SKM-1 (cell line): ENCODE data around the gene MAST4.
"Not testable (repeated sequence)": the region's sequence is repeated elsewhere in the genome, so short reads cannot be mapped to it uniquely, and the experiment has no call there.

Experiments
- DNase-seq: peaks from one replicate; lab custom pipeline; 2025; ENCODE audit not compliant: unreplicated experiment; lab: John Stamatoyannopoulos, UW

Gene MAST4

DNA sequence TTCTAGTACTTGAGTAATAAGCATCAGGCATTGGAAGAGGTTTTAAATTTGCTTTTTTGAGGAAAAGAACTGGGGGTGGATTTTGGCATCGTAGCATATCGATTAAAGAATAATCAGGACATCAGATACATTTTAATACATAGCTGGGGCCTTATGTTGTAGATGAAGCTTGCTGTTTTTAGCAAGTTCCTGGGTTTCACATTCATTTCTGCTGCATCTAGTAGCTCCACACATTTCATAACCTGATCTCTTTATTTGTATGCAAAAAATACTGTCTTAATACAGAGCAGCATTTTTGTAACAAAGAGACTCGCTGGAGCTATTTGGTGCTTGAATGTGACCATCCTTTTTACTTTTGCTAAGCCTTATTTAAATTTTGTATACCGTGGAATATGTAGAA lies 571.9 kb downstream of the MAST4 start:
- DNase-seq = no peak

DNA sequence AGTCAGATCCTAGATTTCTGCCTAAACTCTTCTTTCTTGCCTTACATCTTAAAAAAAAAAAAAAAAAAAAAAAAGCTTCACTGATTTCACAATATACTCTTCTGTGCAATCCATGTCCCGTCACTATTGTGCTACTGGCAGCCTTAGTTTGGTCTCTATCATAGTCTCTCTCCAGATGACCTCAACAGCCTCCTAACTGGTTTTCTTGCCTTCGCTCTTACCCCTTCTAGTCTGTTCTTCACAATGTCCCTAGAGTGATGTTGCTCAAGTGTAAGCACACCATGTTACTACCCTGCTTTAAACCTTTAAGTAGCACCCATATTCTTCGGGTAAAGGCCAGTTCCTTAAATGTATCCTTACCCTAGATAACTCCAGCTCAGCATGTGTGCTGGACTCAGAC lies 574.6 kb downstream of the MAST4 start:
- DNase-seq = no peak

DNA sequence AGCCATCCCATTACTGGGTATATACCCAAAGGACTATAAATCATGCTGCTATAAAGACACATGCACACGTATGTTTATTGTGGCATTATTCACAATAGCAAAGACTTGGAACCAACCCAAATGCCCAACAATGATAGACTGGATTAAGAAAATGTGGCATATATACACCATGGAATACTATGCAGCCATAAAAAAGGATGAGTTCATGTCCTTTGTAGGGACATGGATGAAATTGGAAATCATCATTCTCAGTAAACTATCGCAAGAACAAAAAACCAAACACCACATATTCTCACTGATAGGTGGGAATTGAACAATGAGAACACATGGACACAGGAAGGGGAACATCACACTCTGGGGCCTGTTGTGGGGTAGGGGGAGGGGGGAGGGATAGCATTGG lies 577.2 kb downstream of the MAST4 start:
- DNase-seq = not testable (repeated sequence)

DNA sequence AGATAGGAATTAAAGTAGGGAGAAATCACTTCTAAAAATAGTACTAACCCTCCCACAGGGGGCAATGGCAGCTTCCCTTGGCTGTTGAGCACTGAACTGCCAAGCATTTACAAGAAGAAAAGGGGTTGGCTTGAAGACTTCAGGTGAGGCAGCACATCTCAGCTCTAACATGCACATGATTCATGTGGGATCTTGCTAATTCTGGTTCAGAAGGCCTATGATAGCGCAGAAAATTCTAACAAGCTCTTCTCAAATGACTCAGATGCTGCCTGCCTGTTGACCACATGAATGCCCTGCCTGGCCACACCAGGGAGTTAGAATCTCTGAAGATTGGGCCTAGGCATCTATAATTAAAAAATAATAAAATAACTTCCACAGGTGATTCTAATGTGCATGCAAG lies 577.8 kb downstream of the MAST4 start:
- no peak for DNase-seq

DNA sequence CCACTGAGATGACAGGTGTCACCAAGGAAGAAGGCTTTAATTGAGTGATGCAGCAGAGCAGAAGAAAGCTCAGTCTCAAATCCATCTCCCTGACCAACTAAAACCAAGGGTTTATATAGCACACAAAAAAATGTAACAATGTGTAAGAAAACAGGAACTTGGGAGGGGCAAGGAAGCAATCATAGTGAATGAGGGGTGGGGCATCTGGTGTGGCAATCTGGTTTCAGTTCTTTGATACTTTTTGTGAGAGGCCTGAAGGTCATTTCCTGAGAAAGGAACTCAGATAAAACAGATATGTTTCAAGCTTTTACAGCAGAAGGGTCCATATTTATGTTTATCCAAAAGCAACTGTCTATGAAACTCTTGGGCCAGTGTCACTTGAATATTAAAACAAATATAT lies 580.7 kb downstream of the MAST4 start:
- no peak for DNase-seq

DNA sequence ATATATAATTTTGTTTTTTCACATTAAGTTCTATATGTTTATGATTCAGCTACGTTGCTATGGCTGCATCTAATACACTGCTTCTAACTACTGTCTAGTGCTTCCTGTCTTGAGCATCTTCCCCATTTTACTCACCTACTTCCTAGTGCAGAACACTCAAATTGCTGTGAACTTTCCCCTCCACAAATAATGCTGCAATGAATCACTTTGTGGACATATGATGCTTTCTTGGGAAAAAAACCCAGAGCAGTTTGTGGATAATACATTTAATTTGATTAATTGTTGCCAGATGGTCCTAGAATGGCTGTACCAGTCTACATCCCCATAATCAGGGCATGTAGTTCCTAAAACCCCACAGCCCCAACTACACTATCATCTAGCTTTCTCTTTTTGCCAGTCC lies 581.9 kb downstream of the MAST4 start:
- no peak for DNase-seq

DNA sequence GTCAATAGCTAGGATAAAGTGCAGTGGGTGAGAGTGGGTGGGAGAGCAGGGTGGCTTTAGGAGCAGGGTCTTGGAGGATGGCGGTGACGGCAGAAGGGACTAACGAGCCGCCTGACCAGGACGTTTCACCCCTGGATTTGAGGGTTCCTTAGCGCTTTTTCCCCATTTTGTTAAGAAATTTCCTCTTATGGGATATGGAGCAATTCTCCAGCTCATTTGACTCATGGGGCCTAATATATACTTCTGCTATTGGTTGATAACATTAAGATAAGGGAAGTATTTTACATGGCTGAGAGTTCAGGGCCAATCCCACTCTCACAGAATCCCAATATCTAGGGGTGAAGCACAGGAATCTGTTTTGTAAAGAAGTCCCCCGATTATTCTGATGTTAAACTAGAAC lies 582.8 kb downstream of the MAST4 start:
- DNase-seq = no peak

DNA sequence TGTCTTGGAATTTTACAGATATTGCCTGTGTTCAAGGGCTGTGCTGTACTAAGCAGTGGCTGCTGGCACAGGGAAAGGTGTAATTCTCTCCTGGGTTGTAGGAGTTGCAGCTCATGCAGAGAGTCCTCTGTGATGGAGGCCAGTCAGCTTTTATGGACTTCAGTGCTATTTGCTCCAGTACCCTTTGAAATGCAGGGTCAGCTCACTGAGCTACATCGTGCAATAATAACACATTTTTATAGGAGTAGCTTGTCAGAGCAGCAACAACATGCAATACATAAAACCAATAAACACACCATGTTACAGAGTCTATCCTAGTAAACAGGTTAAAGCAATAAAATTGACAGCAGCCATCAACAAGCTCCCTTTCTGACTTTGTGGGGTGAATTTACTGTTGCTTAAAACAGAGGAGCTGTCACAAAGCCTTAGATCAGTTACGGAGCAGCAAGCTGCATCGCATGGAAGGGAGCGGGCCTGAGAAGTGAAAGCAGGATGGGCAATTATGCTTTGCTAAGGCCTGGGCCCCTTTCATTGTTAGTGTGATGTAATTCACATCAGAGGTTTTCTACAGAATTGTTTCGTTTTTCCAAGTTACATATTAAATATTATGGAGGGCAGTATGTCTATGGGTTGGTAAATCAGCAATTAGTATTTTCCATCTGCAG lies 583.6 kb downstream of the MAST4 start:
- DNase-seq = no peak

DNA sequence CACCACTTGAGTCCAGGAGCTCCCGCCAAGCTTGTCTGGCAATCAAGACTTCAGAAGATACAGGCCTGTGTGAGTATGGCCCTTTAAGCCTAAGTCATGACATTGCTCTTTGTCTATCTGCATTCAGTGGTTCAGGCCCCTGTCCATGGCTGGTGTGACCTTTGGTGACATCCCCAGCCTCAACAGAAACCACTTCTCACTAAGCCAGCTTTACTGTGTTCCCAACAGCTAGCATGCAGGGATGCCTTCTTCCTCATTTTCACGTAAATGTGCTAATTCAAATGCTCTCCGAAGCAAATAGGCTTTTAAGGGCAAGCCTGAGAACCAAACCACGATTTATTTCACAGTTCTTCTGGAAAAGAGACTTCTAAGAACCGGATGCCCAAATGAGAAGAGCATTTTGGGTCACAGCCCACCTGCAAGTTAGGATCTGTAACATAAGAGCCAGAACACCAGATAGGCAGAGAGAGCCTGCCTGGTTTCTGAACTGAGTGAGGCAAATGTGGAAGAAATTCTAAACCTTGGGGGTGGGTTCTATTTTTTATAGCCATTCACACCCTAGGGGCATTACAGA lies 585.5 kb downstream of the MAST4 start:
- DNase-seq = peak; percentile 89

DNA sequence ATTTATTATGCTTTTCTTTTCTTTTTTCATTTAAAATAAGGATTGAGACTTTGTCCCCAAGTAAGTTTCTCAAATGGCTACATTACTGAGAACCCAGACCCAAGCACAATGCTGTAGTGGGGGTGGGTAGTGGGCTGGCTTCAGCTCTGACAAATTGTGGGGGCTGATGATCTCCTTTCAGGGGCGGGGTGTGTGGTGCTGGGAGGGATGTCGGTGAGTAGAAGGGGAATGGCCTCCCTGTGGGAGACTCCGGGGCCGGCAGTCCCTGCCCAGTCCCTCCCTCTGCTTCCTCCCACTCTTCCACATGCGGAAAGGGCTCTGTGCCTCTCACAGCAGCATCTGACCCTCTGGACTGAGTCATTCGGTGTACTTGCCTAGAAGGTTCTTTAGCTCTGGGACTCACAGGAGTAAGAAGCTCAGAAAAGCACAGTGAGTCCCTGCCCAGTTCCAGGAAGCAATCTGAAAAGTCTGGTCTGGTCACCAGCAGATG lies 586.2 kb downstream of the MAST4 start:
- no peak for DNase-seq

DNA sequence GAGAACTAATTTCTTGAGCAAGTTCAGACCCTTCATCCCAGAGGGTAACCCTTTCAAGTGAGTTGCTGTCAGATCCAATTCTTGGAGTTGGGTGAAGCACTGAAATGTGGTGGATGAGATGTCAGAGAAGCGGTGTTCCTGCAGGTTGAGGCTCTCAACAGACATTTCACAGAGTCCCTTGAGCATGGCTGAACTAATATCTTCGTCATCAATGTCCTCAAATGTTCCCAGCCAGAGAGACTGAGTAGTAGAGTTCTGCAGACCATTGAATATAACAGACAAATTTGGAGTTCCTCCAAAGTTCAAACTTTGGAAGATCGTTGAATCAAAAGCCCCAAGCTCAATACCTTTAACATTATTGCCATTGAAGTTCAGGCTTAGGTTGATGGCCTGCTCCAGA lies 587.7 kb downstream of the MAST4 start:
- DNase-seq = no peak

DNA sequence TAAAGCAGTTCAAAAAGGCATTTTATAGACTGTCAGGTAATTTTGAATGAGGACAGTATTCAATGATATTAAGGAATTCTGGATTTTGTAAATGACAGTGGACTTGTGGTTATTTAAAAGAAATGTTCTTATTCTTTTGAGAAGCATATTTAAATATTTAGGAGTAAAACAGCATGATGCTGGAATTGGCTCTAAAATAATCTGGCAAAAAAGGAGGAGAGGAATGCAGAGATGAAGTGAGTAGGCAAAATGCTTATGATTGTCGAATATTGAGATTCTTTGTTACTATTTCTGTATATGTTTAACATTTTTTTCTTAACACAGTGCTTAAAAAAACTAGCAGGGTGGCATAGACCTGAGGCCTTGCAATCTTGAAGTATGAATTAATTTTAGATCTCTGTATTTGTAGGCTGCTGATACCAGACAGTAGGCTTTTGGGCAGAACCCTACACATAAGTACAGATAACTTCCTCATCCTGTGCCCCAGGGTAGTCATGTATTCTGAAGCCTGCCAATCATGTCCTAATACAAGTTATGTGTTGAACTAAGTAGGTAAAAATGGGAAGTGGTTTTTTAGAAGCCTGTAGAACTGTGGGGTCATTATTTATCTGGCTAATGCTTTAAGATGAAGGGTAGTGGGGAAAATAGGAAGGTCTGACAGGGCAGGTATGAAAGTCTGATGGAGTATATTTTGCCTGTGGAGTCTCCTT lies 591.0 kb downstream of the MAST4 start:
- peak; percentile 33 for DNase-seq

DNA sequence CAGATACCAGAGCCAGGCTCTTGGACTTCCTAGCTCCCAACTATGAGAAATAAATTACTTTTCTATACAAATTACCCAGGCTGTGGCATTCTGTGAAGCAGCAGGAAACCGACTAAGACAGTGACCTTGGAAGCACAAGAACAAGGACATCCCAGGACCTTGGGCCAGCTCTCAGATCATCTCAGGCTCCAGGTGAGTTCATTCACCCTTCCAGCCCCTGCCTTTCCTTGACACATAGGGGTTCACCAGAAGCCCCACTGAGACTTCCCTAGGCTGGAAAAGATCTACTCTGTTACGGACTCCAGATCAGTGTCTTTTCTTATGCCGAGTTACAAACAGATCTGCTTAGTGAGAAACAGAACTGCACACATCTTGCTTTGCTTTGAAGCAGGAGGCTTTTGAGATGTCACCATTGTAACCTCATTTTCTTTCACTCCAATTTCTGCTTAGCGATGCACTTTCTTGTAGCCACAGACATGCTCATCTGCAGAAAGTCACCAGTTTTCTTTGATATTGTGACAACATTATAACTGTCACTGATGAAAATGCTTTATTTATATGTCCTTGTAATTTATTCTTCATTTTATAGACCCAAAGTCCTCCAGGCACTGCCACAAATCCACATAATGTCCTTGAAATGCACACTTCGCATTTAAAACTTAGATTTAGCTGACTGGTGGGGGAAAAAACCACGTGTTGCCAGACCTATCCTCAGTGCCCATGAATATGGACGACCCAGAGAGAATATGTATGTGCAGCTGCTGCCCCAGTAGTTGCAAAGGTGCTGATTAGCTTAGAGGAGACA lies 592.3 kb downstream of the MAST4 start:
- DNase-seq = no peak

DNA sequence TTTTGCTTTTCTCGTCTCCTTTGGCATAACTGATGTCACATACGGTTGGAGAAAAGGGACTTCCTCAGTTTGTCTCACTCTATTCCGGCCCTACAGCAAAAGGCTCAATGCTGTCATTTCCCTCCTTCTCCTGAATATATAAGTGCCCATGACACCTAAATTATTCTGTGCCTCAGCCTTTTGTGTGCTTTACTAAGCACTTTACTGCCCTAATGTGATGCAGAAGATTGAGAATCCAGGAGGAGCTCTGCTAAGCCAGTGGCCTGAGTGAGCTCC lies 592.8 kb downstream of the MAST4 start:
- DNase-seq = no peak

DNA sequence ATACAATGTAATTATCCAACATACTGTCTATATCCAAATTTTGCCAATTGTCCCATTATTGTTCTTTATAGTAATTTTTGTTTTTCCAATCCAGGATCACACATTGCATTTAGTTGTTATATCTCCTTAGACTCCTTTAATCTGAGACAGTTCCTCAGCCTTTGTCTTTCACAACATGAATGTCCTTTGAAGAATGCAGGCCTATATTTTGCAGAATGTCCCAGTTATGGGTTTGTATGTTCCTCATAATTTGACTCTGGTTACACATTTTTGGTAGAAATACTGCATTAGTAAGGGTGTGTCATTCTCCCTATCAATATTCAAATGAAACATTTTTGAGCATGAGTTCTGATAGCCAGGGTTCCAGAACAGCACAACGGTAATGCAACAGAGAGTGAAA lies 593.7 kb downstream of the MAST4 start:
- DNase-seq = no peak

DNA sequence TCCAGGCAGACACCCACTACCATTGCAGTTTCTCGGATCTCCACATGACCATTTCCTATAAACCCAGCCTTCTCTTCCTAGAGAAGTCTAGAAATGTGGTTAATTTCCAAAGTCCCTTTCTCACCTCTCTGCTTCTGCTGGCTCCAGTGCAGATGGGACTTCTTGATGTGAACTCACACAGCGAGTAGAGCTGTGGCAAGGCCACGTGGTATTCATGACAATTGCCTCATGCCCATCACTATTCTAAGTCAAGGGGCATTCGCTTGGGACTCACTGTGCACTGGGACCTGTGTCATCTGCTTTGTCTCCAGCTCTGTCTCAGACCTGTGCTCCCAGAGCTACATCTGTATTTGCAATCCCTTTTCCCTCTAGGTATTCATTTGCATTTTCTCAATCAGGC lies 594.2 kb downstream of the MAST4 start:
- DNase-seq = no peak

DNA sequence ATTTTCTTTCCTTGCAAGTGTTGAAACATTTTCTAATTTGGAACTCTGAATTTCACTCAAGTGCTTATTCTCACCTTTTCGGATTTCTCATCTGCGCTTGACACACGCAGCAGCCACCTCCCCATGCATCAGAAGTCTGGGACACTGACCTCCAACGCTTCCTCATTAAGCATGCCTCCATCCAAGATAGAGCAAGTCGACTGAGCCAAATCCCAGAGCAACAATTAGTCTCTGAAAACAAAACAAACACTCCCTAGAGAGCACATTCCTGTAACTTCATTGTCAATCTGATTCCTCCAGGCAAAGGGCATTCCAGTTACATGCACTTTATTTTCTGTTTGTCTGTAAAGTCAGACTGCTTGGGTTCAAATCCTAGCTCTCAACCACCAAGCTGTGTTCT lies 594.7 kb downstream of the MAST4 start:
- no peak for DNase-seq

DNA sequence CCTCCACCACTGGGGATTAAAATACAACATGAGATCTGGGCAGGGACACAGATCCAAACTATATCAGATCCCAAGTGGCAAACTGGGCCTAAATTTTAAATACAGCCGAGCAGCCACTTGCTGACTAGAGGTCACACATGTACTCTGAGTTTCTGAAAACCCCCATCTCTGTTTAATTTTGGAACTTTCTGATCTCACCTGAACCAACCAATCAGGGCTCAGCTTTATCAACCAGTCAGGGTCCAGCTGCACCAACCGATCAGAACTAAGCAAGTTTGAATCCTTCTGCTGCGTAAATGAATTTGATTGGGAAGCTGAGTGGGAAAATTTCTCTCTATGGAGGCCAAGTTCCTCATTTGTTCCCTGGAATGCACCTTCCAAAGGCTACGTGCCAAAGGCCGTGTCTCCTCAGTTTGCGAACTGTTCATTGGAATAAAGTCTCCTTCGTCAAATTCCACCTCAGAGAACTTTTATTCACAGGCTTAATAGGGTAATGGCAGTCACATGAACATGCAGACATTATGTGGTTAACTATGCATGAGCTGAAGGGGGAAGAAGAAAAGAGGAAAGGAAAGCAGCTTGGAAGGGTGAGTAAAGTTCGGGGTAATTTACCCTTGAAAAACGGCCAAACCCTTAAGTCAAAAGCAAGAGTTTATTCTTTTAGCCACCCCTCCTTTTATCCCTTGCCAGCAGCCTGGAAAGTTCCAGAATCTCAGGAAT lies 596.7 kb downstream of the MAST4 start:
- peak; percentile 39 for DNase-seq

DNA sequence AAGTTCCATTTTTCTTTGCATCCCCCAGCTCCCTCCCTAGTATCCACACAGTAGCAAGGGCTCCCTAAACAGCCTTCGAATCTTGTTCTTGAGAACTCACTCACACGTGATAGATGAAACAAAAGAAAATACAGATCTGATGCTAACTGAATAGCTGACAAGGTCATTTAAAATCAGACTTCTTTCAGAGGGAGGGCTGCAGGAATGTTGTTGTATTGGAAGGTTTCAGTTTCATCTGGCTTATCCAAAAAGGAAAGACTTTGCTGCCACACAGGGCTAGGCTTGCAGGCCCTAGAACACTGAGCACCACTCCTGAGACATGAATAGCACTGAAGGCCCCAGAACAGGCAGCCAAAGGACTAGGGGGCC lies 597.2 kb downstream of the MAST4 start:
- no peak for DNase-seq

DNA sequence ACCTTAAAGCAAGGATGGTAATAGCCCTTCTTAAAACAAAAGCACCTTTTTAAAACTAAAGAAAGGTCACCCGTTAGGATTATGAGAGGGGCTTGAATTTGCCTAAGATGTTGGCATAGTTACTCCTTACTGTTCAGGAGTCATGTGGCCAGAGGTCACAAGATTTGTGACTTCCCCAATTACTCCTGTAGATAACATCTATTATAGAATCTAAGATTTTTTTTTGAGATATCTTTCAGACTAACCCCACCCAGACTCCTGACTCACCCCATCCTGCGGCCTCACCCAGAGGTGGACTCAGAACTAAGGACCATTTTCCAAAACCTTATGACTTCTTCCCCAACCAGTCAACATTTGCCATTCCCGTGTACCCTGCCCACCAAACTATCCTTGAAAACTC lies 598.0 kb downstream of the MAST4 start:
- no peak for DNase-seq
